GM12801 (cell line): Measurements from ENCODE around the gene TMEM130.

Experiments used
- CTCF ChIP-seq: IDR thresholded peaks from one replicate; pipeline ENCODE4 v1.5.1; 2011; ENCODE audit warnings: control low read depth; ENCODE audit not compliant: insufficient read length; ENCODE audit errors: extremely low read depth

TMEM130 gene

GRCh38 chr7:98877692-98878364 lies 8.0 kb upstream of the TMEM130 start:
- TF ChIP-seq CTCF, result no peak

- TF ChIP-seq CTCF, result no peak
Measured at GRCh38 chr7:98877146-98877545, 7.3 kb upstream of the TMEM130 start.

GRCh38 chr7:98875501-98875900 lies 5.7 kb upstream of the TMEM130 start:
- no peak for TF ChIP-seq CTCF

- no peak for TF ChIP-seq CTCF
Measured at GRCh38 chr7:98874942-98875341, 5.1 kb upstream of the TMEM130 start.

GRCh38 chr7:98872328-98872924 lies 2.6 kb upstream of the TMEM130 start:
- TF ChIP-seq CTCF, result no peak

- TF ChIP-seq CTCF, result no peak
Measured at GRCh38 chr7:98870807-98871491, 1.1 kb upstream of the TMEM130 start.

GRCh38 chr7:98870121-98870651 lies 372 bp upstream of the TMEM130 start:
- no peak for TF ChIP-seq CTCF
